Fibroblast of lung (primary cell): ENCODE data around the gene RAD17. TPM values are rescaled to one million over a fixed set of nuclear protein-coding genes. Genes with fewer than 3 reads are reported as not detected.

ENCODE experiments used
- DNase-seq, 2 donors: peaks; one replicate each; pipeline versions ENCODE4 v3.0.0 to v3.0.0-alpha.2; 2010; ENCODE audit warnings: low read depth in 2 of 2
- H2AFZ ChIP-seq: 2 replicates; pipeline ENCODE4 v1.5.1; 2012; ENCODE audit warnings: low read length, control low read depth, inconsistent platforms
- H3K27ac ChIP-seq: 2 replicates; pipeline ENCODE4 v1.5.1; 2011; ENCODE audit warnings: low read length, control low read depth; ENCODE audit not compliant: insufficient read depth
- H3K27me3 ChIP-seq: 2 replicates; pipeline ENCODE4 v1.5.1; 2011; ENCODE audit warnings: mild to moderate bottlenecking, low read length; ENCODE audit not compliant: control insufficient read depth, insufficient read depth
- H3K36me3 ChIP-seq: 2 replicates; pipeline ENCODE4 v1.5.1; 2011; ENCODE audit warnings: low read length; ENCODE audit not compliant: control insufficient read depth, insufficient read depth
- H3K4me1 ChIP-seq: 2 replicates; pipeline ENCODE4 v1.5.1; 2011; ENCODE audit warnings: low read length; ENCODE audit not compliant: control insufficient read depth, insufficient read depth; ENCODE audit errors: extremely low read depth
- H3K4me2 ChIP-seq: 2 replicates; pipeline ENCODE4 v1.5.1; 2011; ENCODE audit warnings: low read length, control low read depth; ENCODE audit not compliant: insufficient read depth; ENCODE audit errors: extremely low read depth
- H3K4me3 ChIP-seq, 4 experiments: fragments of 200-600 bp in 1 of 4; sonication (generic) in 1 of 4; replicated peaks in 1 of 4; 2 replicates each; pipeline ENCODE4 v1.5.1; 2011 to 2016; ENCODE audit warnings: low read length in 4 of 4, low read depth in 3 of 4, mild to moderate bottlenecking in 3 of 4, control low read depth in 2 of 4, inconsistent platforms in 1 of 4, mixed read lengths in 1 of 4; ENCODE audit not compliant: insufficient read depth in 1 of 4; ENCODE audit errors: control extremely low read depth in 1 of 4
- H3K79me2 ChIP-seq: 2 replicates; pipeline ENCODE4 v1.5.1; 2012; ENCODE audit warnings: mild to moderate bottlenecking, low read length, inconsistent platforms; ENCODE audit not compliant: control insufficient read depth, insufficient read depth
- H3K9ac ChIP-seq: 2 replicates; pipeline ENCODE4 v1.5.1; 2011; ENCODE audit warnings: mild to moderate bottlenecking, low read length, control low read depth; ENCODE audit not compliant: insufficient read depth
- H3K9me3 ChIP-seq: 2 replicates; pipeline ENCODE4 v1.5.1; 2012; ENCODE audit warnings: low read depth, low read length; ENCODE audit not compliant: control insufficient read depth, insufficient read depth
- H4K20me1 ChIP-seq: 2 replicates; pipeline ENCODE4 v1.5.1; 2011; ENCODE audit warnings: low read length; ENCODE audit not compliant: control insufficient read depth, insufficient read depth; ENCODE audit errors: extremely low read depth
- CTCF ChIP-seq, 2 donors: IDR thresholded peaks in 1 of 2; conservative IDR thresholded peaks in 1 of 2; 1 replicate in 1 of 2; 2 replicates in 1 of 2; pipeline ENCODE4 v1.5.1; 2011 to 2012; ENCODE audit warnings: low read length in 2 of 2, control low read depth in 1 of 2, inconsistent platforms in 1 of 2, low read depth in 1 of 2, mild to moderate bottlenecking in 1 of 2
- EZH2 ChIP-seq: IDR thresholded peaks from 2 replicates; pipeline ENCODE4 v1.5.1; 2012; ENCODE audit warnings: low read length, control low read depth, mild to moderate bottlenecking; ENCODE audit errors: missing control alignments
- polyA plus RNA-seq, 2 donors: library from polyadenylated mRNA; depleted of rRNA in 1 of 2; stranded (reverse) in 1 of 2; unstranded in 1 of 2; fragments of >200 nt; gene quantifications; 2 replicates each; pipeline ENCODE4 v1.2.1, GENCODE V29; 2011 to 2012; ENCODE audit warnings: missing spikeins in 1 of 2
- total RNA-seq: library from RNA; depleted of rRNA; stranded (reverse); fragments of >200 nt; gene quantifications from 2 replicates; pipeline ENCODE4 v1.2.1, GENCODE V29; 2014

The RAD17 gene
- total and polyA plus RNA-seq, 2 donors (not counting 1 experiment from before 2014, with no cell fraction given), result 16.3 to 30.1 TPM

GRCh38 chr5:69462170-69462569, 92.6 kb downstream of the RAD17 start:
- Histone ChIP-seq H3K36me3 (no peaks in the 10 kb centered on the region), H3K4me2 (no peak overlapping the region), H3K4me1 (no peaks in the 10 kb centered on the region), H4K20me1 (no peaks in the 10 kb centered on the region), H3K79me2 (no peaks in the 10 kb centered on the region), H3K9ac (no peak overlapping the region), H3K4me3 (no peak overlapping the region), H2AFZ (no peak overlapping the region), H3K27ac (no peak overlapping the region), H3K27me3 (no peaks in the 10 kb centered on the region), H3K9me3 (no peaks in the 10 kb centered on the region)
- TF ChIP-seq EZH2, result no peak
- TF ChIP-seq CTCF (conservative IDR thresholded peaks at IDR 0.05 in 1 of 2, IDR thresholded peaks at IDR 0.05 in 1 of 2; ENCODE audit: low read depth in 1 of 2, low read length in 2 of 2), result no peak
- no peak for DNase-seq

Other genes starting within 250 kb of the RAD17 start
- 8.2 and 74.3 TPM in 2 replicates for gene CCNB1, start 202.7 kb upstream of the RAD17 start, total RNA-seq
- 46.8 and 166 TPM in 2 replicates for gene CCNB1, start 202.7 kb upstream of the RAD17 start, polyA plus RNA-seq
- 4.1 and 10.9 TPM in 2 replicates for gene CENPH, start 180.2 kb upstream of the RAD17 start, total RNA-seq
- gene CENPH, start 180.2 kb upstream of the RAD17 start, polyA plus RNA-seq, result 7.1 and 16.6 TPM in 2 replicates
- 43.7 and 74.3 TPM in 2 replicates for gene CDK7, start 134.9 kb upstream of the RAD17 start, total RNA-seq
- 67.7 and 95.4 TPM in 2 replicates for gene CDK7, start 134.9 kb upstream of the RAD17 start, polyA plus RNA-seq
- 7.7 and 8.3 TPM in 2 replicates for gene CCDC125, start 37.0 kb upstream of the RAD17 start, total RNA-seq
- 2.2 and 4.2 TPM in 2 replicates for gene CCDC125, start 37.0 kb upstream of the RAD17 start, polyA plus RNA-seq
- gene AK6, start 298 bp upstream of the RAD17 start, total RNA-seq, result 31.3 and 34.3 TPM in 2 replicates
- 51.8 and 55.1 TPM in 2 replicates for gene AK6, start 298 bp upstream of the RAD17 start, polyA plus RNA-seq
- gene TAF9, start 298 bp upstream of the RAD17 start, total RNA-seq, result 73.2 and 114 TPM in 2 replicates
- gene TAF9, start 298 bp upstream of the RAD17 start, polyA plus RNA-seq, result 154 and 169 TPM in 2 replicates
- 1.3 and 2.5 TPM in 2 replicates for gene MARVELD2, start 45.3 kb downstream of the RAD17 start, total RNA-seq
- gene MARVELD2, start 45.3 kb downstream of the RAD17 start, polyA plus RNA-seq, result 2.9 and 5.1 TPM in 2 replicates
- gene OCLN, start 123.0 kb downstream of the RAD17 start, total RNA-seq, result 2.3 and 7.8 TPM in 2 replicates
- 2.7 and 3.1 TPM in 2 replicates for gene OCLN, start 123.0 kb downstream of the RAD17 start, polyA plus RNA-seq
- gene GTF2H2C, start 190.4 kb downstream of the RAD17 start, total RNA-seq, result 36.2 and 43.8 TPM in 2 replicates
- 24.1 and 34.4 TPM in 2 replicates for gene GTF2H2C, start 190.4 kb downstream of the RAD17 start, polyA plus RNA-seq